Spleen (tissue), 11 donors: ENCODE data around the gene TNPO3. TPM values are rescaled to one million over a fixed set of nuclear protein-coding genes. Genes with fewer than 3 reads are reported as not detected.
A peak's percentile ranks its signal among the peaks of the same experiment; 100 is the strongest.

ENCODE experiments used
- DNase-seq: peaks from one replicate; pipeline ENCODE4 v3.0.0-alpha.2; 2020
- H3K27ac ChIP-seq, 8 donors: fragments of 200-600 bp; sonication (generic) in 7 of 8; 1 replicate in 4 of 8; 2 replicates in 4 of 8; pipeline versions ENCODE4 v1.5.0 to v1.8.0; 2016 to 2021; ENCODE audit warnings: inconsistent platforms in 4 of 8, mild to moderate bottlenecking in 4 of 8, moderate library complexity in 1 of 8
- H3K27me3 ChIP-seq, 7 donors: fragments of 200-600 bp; sonication (generic) in 6 of 7; replicated peaks in 1 of 7; 1 replicate in 4 of 7; 2 replicates in 3 of 7; pipeline versions ENCODE4 v1.5.0 to v1.8.0; 2016 to 2021; ENCODE audit warnings: inconsistent platforms in 3 of 7, mild to moderate bottlenecking in 1 of 7
- H3K36me3 ChIP-seq, 6 donors: fragments of 200-600 bp; sonication (generic) in 5 of 6; 1 replicate in 4 of 6; 2 replicates in 2 of 6; pipeline versions ENCODE4 v1.5.0 to v1.8.0; 2016 to 2021; ENCODE audit warnings: inconsistent platforms in 2 of 6
- H3K4me1 ChIP-seq, 6 donors: fragments of 200-600 bp; sonication (generic) in 5 of 6; 1 replicate in 3 of 6; 2 replicates in 3 of 6; pipeline versions ENCODE4 v1.5.0 to v1.8.0; 2016 to 2021; ENCODE audit warnings: inconsistent platforms in 3 of 6
- H3K4me3 ChIP-seq, 8 donors: fragments of 200-600 bp; sonication (generic) in 7 of 8; 1 replicate in 4 of 8; 2 replicates in 4 of 8; pipeline versions ENCODE4 v1.5.0 to v1.8.0; 2016 to 2021; ENCODE audit warnings: inconsistent platforms in 4 of 8, mild to moderate bottlenecking in 4 of 8, moderate library complexity in 2 of 8
- H3K9me3 ChIP-seq, 8 donors: fragments of 200-600 bp; sonication (generic) in 7 of 8; 1 replicate in 4 of 8; 2 replicates in 4 of 8; pipeline versions ENCODE4 v1.5.0 to v1.8.0; 2016 to 2021; ENCODE audit warnings: inconsistent platforms in 4 of 8
- CTCF ChIP-seq, 11 experiments: fragments of 200-600 bp in 7 of 11; fragments of 450-650 bp in 4 of 11; sonication (generic) in 4 of 11; IDR thresholded peaks in 8 of 11; conservative IDR thresholded peaks in 3 of 11; 1 replicate in 7 of 11; 2 replicates in 4 of 11; pipeline versions ENCODE4 v1.4.0 to v1.8.0; 2016 to 2021; ENCODE audit warnings: antibody characterized with exemption in 11 of 11, inconsistent platforms in 4 of 11, mild to moderate bottlenecking in 1 of 11
- POLR2A ChIP-seq, 3 donors: fragments of 450-650 bp; IDR thresholded peaks; one replicate each; pipeline ENCODE4 v1.5.1; 2017; ENCODE audit warnings: antibody characterized with exemption in 3 of 3, mild to moderate bottlenecking in 1 of 3
- POLR2AphosphoS5 ChIP-seq, 3 donors: sonication (generic); formaldehyde crosslinking; IDR thresholded peaks; one replicate each; pipeline ENCODE4 v1.5.1; 2017; ENCODE audit warnings: antibody characterized with exemption in 3 of 3
- WGBS, 5 donors: extraction: QIAGEN DNeasy Blood & Tissue Kit in 3 of 5; methylation state at CpG; one replicate each; pipeline versions ENCODE4 v1.1.5 to v1.1.7; 2013 to 2018; 5-methylcytosine and 5-hydroxymethylcytosine counted together
- intact Hi-C: fragments of 100-400 bp; cut with DNase I; formaldehyde crosslinking; loops from one replicate; pipeline ENCODE4 v1.15.0; 2023; ENCODE audit warnings: low total_unique reads
- polyA plus RNA-seq, 3 donors: library from polyadenylated mRNA; stranded (reverse); fragments of 200-250 nt; gene quantifications; one replicate each; pipeline ENCODE4 v1.2.1, GENCODE V29; 2013
- total RNA-seq, 7 donors: library from RNA; depleted of rRNA in 3 of 7; stranded (reverse); fragments of >200 nt in 3 of 7; fragmentation: NEBNext Ultra II Directional in 4 of 7; extraction: Animal tissue kit (Norgen Biotek cat#: 25700) in 4 of 7; gene quantifications; one replicate each; pipeline versions ENCODE4 v1.1.0 to v1.2.1, GENCODE V29; 2016 to 2021
- donor health status: healthy with polysubstance abuse.
- donor health status: DM: no; HTN: no; CAD: no; lungs with moderate emphysema.
- donor health status: DM: no; HTN: no; CAD: no.
- donor health status: Bipolar disorder and iron deficiency.
- donor health status: healthy.
- donor health status: DM: no; HTN: no; CAD: no.
- donor health status: DM: yes; HTN: yes; CAD: no.

The TNPO3 gene
- total and polyA plus RNA-seq, 10 donors: 11.2 to 49.0 (median 35.1) TPM

- Histone ChIP-seq H3K36me3 (no peaks in the 10 kb centered on the region), H3K4me3 (no peak overlapping the region), H3K9me3 (no peaks in the 10 kb centered on the region), H3K27me3 (no peaks in the 10 kb centered on the region), H3K27ac (no peak overlapping the region), H3K4me1 (peaks cover 0 to 47% (median 23%) of the 10 kb centered on the region in 6 donors)
- no peak for DNase-seq
- 56 to 75% (median 63%) methylated on average over 1 of the region's 1 CpG for WGBS, 5 donors
- TF ChIP-seq POLR2A (IDR thresholded peaks at IDR 0.05) (no peak), POLR2AphosphoS5 (IDR thresholded peaks at IDR 0.05) (no peak), CTCF (IDR thresholded peaks at IDR 0.05 in 8 of 11, conservative IDR thresholded peaks at IDR 0.05 in 3 of 11) (no peak)
- intact Hi-C loops: loop anchor here (5.0 kb wide), 1 partner anchor 192 kb away; no protein-coding TSS in a partner anchor
These were observed 39.1 kb upstream of the TNPO3 start for GRCh38 chr7:129093867-129094456.

- Histone ChIP-seq H3K9me3 (no peaks in the 10 kb centered on the region), H3K4me1 (peaks cover 0 to 48% (median 23%) of the 10 kb centered on the region in 6 donors), H3K4me3 (no peak overlapping the region), H3K27me3 (no peaks in the 10 kb centered on the region), H3K36me3 (no peaks in the 10 kb centered on the region), H3K27ac (peak overlapping the region in 3 of 8 donors; percentile 2 to 63 (median 18))
- intact Hi-C loops: loop anchor here (5.0 kb wide), 1 partner anchor 189 kb away; no protein-coding TSS in a partner anchor
- peak; percentile 94 to 98 (median 97) for TF ChIP-seq CTCF (IDR thresholded peaks at IDR 0.05 in 8 of 11, conservative IDR thresholded peaks at IDR 0.05 in 3 of 11)
- peak in 2 of 3 donors; percentile 55 to 71 for TF ChIP-seq POLR2AphosphoS5 (IDR thresholded peaks at IDR 0.05)
- TF ChIP-seq POLR2A (IDR thresholded peaks at IDR 0.05): no peak
- DNase-seq: peak; percentile 95
- 5 to 9% (median 7%) methylated on average over 11 of the region's 11 CpGs for WGBS, 5 donors
These were observed 36.6 kb upstream of the TNPO3 start for GRCh38 chr7:129091484-129092002.

- 63 to 78% (median 65%) methylated on average over 5 of the region's 5 CpGs for WGBS, 5 donors
- intact Hi-C loops: loop anchor here (5.0 kb wide), 1 partner anchor 188 kb away; no protein-coding TSS in a partner anchor
These were observed 35.5 kb upstream of the TNPO3 start for GRCh38 chr7:129090300-129090907.

More at GRCh38 chr7:129090300-129090907, 35.5 kb upstream of the TNPO3 start:
- peak overlapping the region in 5 of 8 donors; percentile 26 to 75 (median 65) for H3K27ac ChIP-seq
- no peak for DNase-seq
- H3K4me1 ChIP-seq: peaks cover 0 to 43% (median 20%) of the 10 kb centered on the region in 6 donors
- no peaks in the 10 kb centered on the region for H3K9me3 ChIP-seq
- no peaks in the 10 kb centered on the region for H3K27me3 ChIP-seq
- H3K4me3 ChIP-seq: no peak overlapping the region
- H3K36me3 ChIP-seq: no peaks in the 10 kb centered on the region
- no peak for TF ChIP-seq POLR2A (IDR thresholded peaks at IDR 0.05)
- TF ChIP-seq POLR2AphosphoS5 (IDR thresholded peaks at IDR 0.05): no peak
- TF ChIP-seq CTCF (IDR thresholded peaks at IDR 0.05 in 8 of 11, conservative IDR thresholded peaks at IDR 0.05 in 3 of 11): no peak
